ENCODE results near the gene FEZF2.

FEZF2 gene

GRCh38 chr3:62370112-62370857, 3.1 kb downstream of the FEZF2 start:
- Histone ChIP-seq H3K9me3 (ENCODE audit: low read depth, low read length) (no peaks in the 10 kb centered on the region), H3K36me3 (ENCODE audit: insufficient read depth, low read length) (no peaks in the 10 kb centered on the region), H3K4me3 (no peak overlapping the region), H3K27ac (no peak overlapping the region), H3K9ac (ENCODE audit: insufficient read length) (no peak overlapping the region)
- TF ChIP-seq POLR2AphosphoS5 (IDR thresholded peaks at IDR 0.05; ENCODE audit: borderline replicate concordance, low read depth, low read length) (no peak), FOXP2 (optimal IDR thresholded peaks at IDR 0.05; ENCODE audit: control extremely low read depth, extremely low read length, insufficient read depth) (no peak), EZH2 (IDR thresholded peaks at IDR 0.05) (peak; percentile 60)
- no peak for DNase-seq (ENCODE audit: low read depth, low spot score)

DNA sequence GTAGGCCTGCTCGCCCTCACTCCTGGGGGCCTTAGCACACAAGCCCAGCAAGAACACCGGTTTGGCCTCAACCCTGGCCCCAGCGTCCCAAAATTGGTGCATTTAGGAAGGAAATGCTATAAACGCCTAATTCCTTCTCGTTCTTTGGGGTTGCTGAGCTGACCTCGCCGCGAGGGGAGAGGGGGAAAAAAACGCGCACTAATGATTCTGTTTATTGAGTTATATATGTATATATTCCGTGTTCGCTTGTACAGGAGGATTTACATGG, 3.9 kb downstream of the FEZF2 start:
- no peak overlapping the region for H3K4me3 ChIP-seq
- H3K9me3 ChIP-seq (ENCODE audit: low read depth, low read length), result no peaks in the 10 kb centered on the region
- no peaks in the 10 kb centered on the region for H3K36me3 ChIP-seq (ENCODE audit: insufficient read depth, low read length)

DNA sequence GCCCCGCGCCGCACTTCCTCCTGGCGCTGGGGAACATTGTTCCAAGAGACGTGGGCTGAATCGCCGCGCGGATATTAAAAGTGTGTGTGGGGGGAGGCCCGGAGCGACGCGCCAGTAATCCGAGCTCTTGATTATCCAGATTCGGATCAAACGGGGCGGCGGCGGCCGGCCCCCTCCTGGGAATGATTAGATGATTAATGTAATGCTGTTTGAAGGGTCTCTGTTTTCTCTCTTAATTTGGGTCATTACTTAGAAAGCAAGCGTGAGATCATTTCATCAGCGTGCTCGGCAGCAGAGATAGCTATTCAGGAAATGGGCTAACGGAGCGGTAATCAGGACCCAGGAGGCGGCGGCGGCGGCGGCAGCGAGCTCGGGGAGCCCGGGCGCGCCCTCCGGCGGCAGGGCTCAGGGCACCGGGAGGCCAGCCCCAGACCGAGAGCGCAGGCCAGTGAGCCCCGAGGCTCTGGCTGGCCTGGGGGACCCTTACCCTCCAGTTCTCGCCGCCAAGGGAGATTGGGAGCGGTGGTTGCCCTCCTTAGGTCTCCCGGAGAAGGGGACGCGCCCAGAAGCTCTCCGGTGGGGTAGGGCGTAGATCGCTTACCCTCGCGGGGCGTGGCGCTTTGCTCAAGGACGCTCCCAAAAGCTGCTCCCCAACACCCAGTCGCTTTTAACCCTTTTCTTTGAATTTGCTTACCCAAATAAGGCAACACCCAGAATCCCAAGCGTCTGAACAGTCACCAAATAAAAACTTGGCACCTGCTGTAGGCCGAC, 4.5 kb downstream of the FEZF2 start:
- TF ChIP-seq EZH2 (IDR thresholded peaks at IDR 0.05), result no peak
- TF ChIP-seq FOXP2 (optimal IDR thresholded peaks at IDR 0.05; ENCODE audit: control extremely low read depth, extremely low read length, insufficient read depth), result no peak
- TF ChIP-seq POLR2AphosphoS5 (IDR thresholded peaks at IDR 0.05; ENCODE audit: borderline replicate concordance, low read depth, low read length), result no peak
- H3K36me3 ChIP-seq (ENCODE audit: insufficient read depth, low read length), result no peaks in the 10 kb centered on the region
- H3K9ac ChIP-seq (ENCODE audit: insufficient read length), result no peak overlapping the region
- DNase-seq (ENCODE audit: low read depth, low spot score), result no peak
- no peak overlapping the region for H3K4me3 ChIP-seq
- no peak overlapping the region for H3K27ac ChIP-seq
- H3K9me3 ChIP-seq (ENCODE audit: low read depth, low read length), result no peaks in the 10 kb centered on the region

More for the DNA sequence above, 3.9 kb downstream of the FEZF2 start:
- H3K9ac ChIP-seq (ENCODE audit: insufficient read length), result no peak overlapping the region
- no peak for DNase-seq (ENCODE audit: low read depth, low spot score)
- no peak overlapping the region for H3K27ac ChIP-seq
- TF ChIP-seq POLR2AphosphoS5 (IDR thresholded peaks at IDR 0.05; ENCODE audit: borderline replicate concordance, low read depth, low read length), result no peak
- TF ChIP-seq EZH2 (IDR thresholded peaks at IDR 0.05), result no peak
- no peak for TF ChIP-seq FOXP2 (optimal IDR thresholded peaks at IDR 0.05; ENCODE audit: control extremely low read depth, extremely low read length, insufficient read depth)

DNA sequence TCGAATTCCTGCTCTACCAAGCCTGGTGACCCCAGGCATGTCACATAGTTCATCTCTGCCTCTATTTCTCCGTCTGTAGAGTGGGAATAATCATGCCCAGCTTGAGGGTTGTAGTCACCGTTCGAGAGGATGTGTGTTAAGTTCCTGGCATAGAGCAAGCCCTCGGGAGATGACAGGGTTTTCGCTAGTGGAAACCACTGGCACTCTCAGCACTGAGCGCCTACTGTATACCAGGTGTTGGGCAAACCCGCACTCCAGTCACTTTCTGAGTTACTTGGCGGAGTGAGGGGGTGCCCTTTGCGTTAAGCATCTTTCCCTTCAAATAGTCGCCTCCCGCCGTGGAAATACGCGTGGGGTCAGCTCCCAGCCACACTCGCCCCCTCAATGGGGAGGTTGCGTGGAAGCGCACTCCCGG, 5.1 kb downstream of the FEZF2 start:
- H3K27ac ChIP-seq, result no peak overlapping the region
- H3K36me3 ChIP-seq (ENCODE audit: insufficient read depth, low read length), result no peaks in the 10 kb centered on the region
- no peak overlapping the region for H3K9ac ChIP-seq (ENCODE audit: insufficient read length)
- no peak overlapping the region for H3K4me3 ChIP-seq
- TF ChIP-seq FOXP2 (optimal IDR thresholded peaks at IDR 0.05; ENCODE audit: control extremely low read depth, extremely low read length, insufficient read depth) (no peak), POLR2AphosphoS5 (IDR thresholded peaks at IDR 0.05; ENCODE audit: borderline replicate concordance, low read depth, low read length) (no peak), EZH2 (IDR thresholded peaks at IDR 0.05) (no peak)
- no peak for DNase-seq (ENCODE audit: low read depth, low spot score)
- H3K9me3 ChIP-seq (ENCODE audit: low read depth, low read length), result no peaks in the 10 kb centered on the region

DNA sequence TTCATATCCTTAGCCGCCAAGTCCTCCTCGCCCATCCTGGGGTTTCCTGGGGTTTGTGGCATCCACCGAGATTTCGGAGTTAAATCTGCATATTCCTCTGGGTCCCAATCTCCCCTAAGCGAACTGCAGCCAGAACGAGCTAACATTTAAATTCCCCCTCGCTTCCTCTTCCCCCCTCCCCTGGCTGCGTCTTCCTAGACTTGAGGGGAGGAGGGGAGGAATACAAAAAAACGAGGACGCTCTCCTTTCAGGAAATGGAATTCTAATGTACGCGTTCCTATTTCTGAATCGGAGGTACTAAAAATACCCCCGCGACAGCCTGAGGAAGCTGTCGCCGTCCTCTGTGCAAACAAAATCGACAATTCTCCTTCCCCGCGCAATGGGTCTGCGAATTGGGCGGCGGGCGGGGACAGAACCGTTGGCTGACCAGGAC, 5.6 kb downstream of the FEZF2 start:
- TF ChIP-seq POLR2AphosphoS5 (IDR thresholded peaks at IDR 0.05; ENCODE audit: borderline replicate concordance, low read depth, low read length) (no peak), EZH2 (IDR thresholded peaks at IDR 0.05) (no peak), FOXP2 (optimal IDR thresholded peaks at IDR 0.05; ENCODE audit: control extremely low read depth, extremely low read length, insufficient read depth) (no peak)
- Histone ChIP-seq H3K4me3 (no peak overlapping the region), H3K27ac (no peak overlapping the region), H3K36me3 (ENCODE audit: insufficient read depth, low read length) (no peaks in the 10 kb centered on the region), H3K9me3 (ENCODE audit: low read depth, low read length) (no peaks in the 10 kb centered on the region), H3K9ac (ENCODE audit: insufficient read length) (no peak overlapping the region)
- no peak for DNase-seq (ENCODE audit: low read depth, low spot score)

DNA sequence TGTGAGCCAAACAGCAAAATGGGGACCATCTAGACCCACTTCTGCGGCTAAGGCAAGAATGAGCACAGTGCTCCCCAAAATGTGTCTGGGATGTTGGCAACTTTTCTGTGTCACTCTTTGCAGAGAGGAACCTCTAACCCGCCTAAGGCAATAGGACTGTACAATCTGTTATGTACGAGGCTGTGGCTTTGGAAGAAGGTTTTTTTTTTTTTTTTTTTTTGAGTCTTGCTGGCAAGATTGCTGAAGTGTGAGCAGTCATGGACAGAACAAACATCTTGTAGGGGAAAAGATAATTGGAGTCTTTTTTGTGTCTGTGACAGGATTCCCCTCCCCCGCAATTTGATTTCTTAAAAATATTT, 7.2 kb downstream of the FEZF2 start:
- no peak overlapping the region for H3K27ac ChIP-seq
- H3K9me3 ChIP-seq (ENCODE audit: low read depth, low read length), result no peaks in the 10 kb centered on the region
- DNase-seq (ENCODE audit: low read depth, low spot score), result no peak
- no peak overlapping the region for H3K4me3 ChIP-seq
- TF ChIP-seq POLR2AphosphoS5 (IDR thresholded peaks at IDR 0.05; ENCODE audit: borderline replicate concordance, low read depth, low read length) (no peak), EZH2 (IDR thresholded peaks at IDR 0.05) (no peak), FOXP2 (optimal IDR thresholded peaks at IDR 0.05; ENCODE audit: control extremely low read depth, extremely low read length, insufficient read depth) (no peak)
- H3K36me3 ChIP-seq (ENCODE audit: insufficient read depth, low read length), result no peaks in the 10 kb centered on the region
- no peak overlapping the region for H3K9ac ChIP-seq (ENCODE audit: insufficient read length)

- Histone ChIP-seq H3K4me3 (no peak overlapping the region), H3K27ac (no peak overlapping the region), H3K9ac (ENCODE audit: insufficient read length) (no peak overlapping the region), H3K9me3 (ENCODE audit: low read depth, low read length) (no peaks in the 10 kb centered on the region), H3K36me3 (ENCODE audit: insufficient read depth, low read length) (no peaks in the 10 kb centered on the region)
- DNase-seq (ENCODE audit: low read depth, low spot score), result no peak
- TF ChIP-seq EZH2 (IDR thresholded peaks at IDR 0.05), result no peak
- no peak for TF ChIP-seq POLR2AphosphoS5 (IDR thresholded peaks at IDR 0.05; ENCODE audit: borderline replicate concordance, low read depth, low read length)
- TF ChIP-seq FOXP2 (optimal IDR thresholded peaks at IDR 0.05; ENCODE audit: control extremely low read depth, extremely low read length, insufficient read depth), result no peak
These were observed 7.8 kb downstream of the FEZF2 start for GRCh38 chr3:62365391-62366125.

DNA sequence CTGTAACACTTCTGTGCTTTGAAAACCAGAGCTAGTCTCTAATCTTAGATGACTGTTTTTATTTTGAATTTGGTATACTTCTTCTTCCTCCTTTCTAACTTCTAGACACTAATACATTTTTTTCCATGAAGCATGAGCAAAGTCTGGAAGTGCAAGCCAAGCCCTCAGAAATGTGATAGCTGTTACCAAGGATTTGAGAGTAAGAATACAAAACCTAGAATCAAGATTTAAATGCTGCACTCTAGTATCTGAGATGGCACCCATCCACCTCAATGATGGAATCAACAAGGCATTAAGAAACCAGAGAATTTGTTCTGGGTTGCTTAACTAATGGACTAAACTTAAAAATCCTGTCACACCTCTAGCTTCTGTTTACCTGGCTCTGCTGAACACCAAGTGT, 9.2 kb downstream of the FEZF2 start:
- TF ChIP-seq FOXP2 (optimal IDR thresholded peaks at IDR 0.05; ENCODE audit: control extremely low read depth, extremely low read length, insufficient read depth) (no peak), EZH2 (IDR thresholded peaks at IDR 0.05) (no peak), POLR2AphosphoS5 (IDR thresholded peaks at IDR 0.05; ENCODE audit: borderline replicate concordance, low read depth, low read length) (no peak)
- no peaks in the 10 kb centered on the region for H3K9me3 ChIP-seq (ENCODE audit: low read depth, low read length)
- H3K9ac ChIP-seq (ENCODE audit: insufficient read length), result no peak overlapping the region
- H3K27ac ChIP-seq, result no peak overlapping the region
- no peak for DNase-seq (ENCODE audit: low read depth, low spot score)
- no peaks in the 10 kb centered on the region for H3K36me3 ChIP-seq (ENCODE audit: insufficient read depth, low read length)
- no peak overlapping the region for H3K4me3 ChIP-seq

Data from SK-N-MC (cell line).